Measurements from ENCODE around the gene EXOC4.

- TF ChIP-seq EZH2 (IDR thresholded peaks at IDR 0.05; ENCODE audit: insufficient read depth, poor library complexity, severe bottlenecking) = no peak
- TF ChIP-seq EZH2phosphoT487 (IDR thresholded peaks at IDR 0.05; ENCODE audit: insufficient read depth, low read depth) = no peak
Measured at GRCh38 chr7:133354546-133355324, 101.9 kb downstream of the EXOC4 start.
